ENCODE measurements around the gene BTBD6.

BTBD6 gene

DNA sequence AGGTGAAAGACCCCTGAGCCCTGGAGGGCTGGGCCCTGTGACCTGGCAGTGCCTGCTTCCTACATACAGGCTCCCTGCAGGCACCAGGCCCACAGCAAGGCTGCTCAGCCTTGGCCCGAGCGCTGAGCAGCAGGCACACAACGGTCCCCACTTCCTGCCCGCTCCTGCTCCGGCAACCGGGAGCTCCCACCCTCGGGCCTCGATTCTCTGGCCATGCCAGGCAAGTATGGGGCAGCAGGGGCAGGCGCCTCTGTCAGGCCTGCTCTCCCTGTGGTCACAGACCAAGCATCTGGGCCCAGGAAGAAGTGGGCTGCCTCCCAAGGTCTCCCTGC lies 36.6 kb upstream of the BTBD6 start:
- no peak for DNase-seq

- no peak for DNase-seq
Observed at GRCh38 chr14:105212541-105213300, 35.6 kb upstream of the BTBD6 start.

DNA sequence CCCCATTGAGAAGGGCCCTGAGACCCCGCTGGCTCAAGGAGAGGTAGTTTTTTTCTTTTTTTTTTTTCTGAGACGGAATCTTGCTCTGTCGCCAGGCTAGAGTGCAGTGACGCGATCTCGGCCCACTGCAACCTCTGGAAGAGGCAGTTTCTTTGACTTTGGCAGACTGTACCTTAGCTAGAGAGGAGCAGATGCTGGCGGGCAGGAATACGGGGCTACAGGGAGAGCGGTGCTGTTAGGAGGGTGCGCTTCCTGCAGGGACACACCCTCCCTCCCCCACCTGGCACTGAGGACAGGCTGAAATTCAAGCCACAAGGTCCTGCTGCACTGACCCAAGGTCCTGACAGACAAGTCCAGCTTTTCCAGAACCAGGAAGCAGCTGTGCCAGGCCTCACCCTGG lies 35.0 kb upstream of the BTBD6 start:
- DNase-seq, result no peak

GRCh38 chr14:105214324-105214915 lies 33.9 kb upstream of the BTBD6 start:
- DNase-seq, result no peak

DNA sequence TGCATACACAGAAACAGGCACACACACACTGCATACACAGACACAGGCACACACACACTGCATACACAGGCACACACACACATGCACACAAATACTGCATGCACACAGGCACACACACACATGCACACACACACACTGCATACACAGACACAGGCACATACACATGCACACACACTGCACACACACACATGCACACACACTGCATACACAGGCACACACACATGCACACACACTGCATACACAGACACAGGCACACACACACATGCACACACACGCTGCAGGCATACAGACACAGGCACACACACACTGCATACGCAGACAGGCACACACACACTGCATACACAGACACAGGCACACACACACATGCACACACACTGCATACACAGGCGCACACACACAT lies 32.7 kb upstream of the BTBD6 start:
- DNase-seq, result no peak

- no peak for DNase-seq
Observed at GRCh38 chr14:105216490-105217247, 31.7 kb upstream of the BTBD6 start.

- DNase-seq, result no peak
Observed at GRCh38 chr14:105217774-105218173, 30.6 kb upstream of the BTBD6 start.

DNA sequence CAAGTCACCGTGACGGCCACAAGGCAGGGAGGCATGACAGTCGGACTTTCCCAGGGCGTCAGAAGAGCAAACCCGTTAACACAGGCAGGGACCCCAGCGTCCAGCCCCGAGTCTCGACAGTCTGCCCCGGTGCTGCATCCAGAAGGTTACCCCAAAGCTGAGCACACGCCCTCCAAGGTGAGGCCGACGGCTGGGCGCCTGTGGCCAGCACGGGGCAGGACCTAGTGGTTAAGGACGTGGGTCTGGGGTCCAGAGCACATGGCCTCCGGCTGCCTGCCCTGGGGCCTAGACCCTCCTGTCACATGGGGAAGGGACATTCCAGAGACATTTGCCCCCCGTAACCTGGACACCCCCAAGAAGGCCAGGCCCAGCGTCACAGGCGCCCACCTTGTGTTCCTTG lies 29.7 kb upstream of the BTBD6 start:
- DNase-seq, result no peak

- no peak for DNase-seq
Observed at GRCh38 chr14:105219043-105219612, 29.2 kb upstream of the BTBD6 start.

- no peak for DNase-seq
Observed at GRCh38 chr14:105219753-105220152, 28.6 kb upstream of the BTBD6 start.

GRCh38 chr14:105220699-105221597 lies 27.4 kb upstream of the BTBD6 start:
- DNase-seq, result no peak

- no peak for DNase-seq
Observed at GRCh38 chr14:105221598-105222178, 26.6 kb upstream of the BTBD6 start.

- no peak for DNase-seq
Observed at GRCh38 chr14:105223260-105223659, 25.1 kb upstream of the BTBD6 start.

GRCh38 chr14:105223770-105224544 lies 24.4 kb upstream of the BTBD6 start:
- no peak for DNase-seq

- DNase-seq, result no peak
Observed at GRCh38 chr14:105224845-105225570, 23.3 kb upstream of the BTBD6 start.

- no peak for DNase-seq
Observed at GRCh38 chr14:105226198-105226597, 22.1 kb upstream of the BTBD6 start.

DNA sequence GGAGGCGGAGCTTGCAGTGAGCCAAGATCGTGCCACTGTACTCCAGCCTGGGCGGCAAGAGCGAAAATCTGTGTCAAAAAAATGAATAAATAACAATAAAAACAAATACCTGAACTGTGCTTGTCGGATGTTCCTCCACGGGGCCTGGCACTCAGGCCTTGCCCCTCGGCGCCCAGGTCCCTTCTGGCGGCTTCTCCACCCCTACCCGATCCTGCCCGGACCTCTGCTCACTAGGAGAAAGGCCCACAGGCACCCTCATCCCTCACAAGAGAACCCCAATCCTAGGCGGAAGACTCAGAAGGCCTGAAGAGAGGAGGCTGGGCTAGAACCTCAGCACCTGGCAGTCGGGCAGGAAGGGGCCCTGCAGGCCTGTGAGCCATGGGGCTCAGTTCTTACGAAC lies 21.0 kb upstream of the BTBD6 start:
- no peak for DNase-seq

GRCh38 chr14:105228562-105228961 lies 19.8 kb upstream of the BTBD6 start:
- DNase-seq, result no peak

- DNase-seq, result no peak
Observed at GRCh38 chr14:105229099-105229655, 19.2 kb upstream of the BTBD6 start.

GRCh38 chr14:105240811-105241576 lies 7.3 kb upstream of the BTBD6 start:
- no peak for DNase-seq

Measured in NCI-H2081 treated with DMSO at 0.1 percent for 48 hours (cell line).